Right lobe of liver (tissue), 6 donors: ENCODE data around the gene ALKBH8. TPM values are rescaled to one million over a fixed set of nuclear protein-coding genes. Genes with fewer than 3 reads are reported as not detected.
"Not testable (repeated sequence)": the region's sequence is repeated elsewhere in the genome, so short reads cannot be mapped to it uniquely, and the experiment has no call there.

ENCODE experiments used
- ATAC-seq, 4 donors: fragments of 200-7000 bp; cut with Tn5 transposase; one replicate each; pipeline ENCODE4 v1.9.1; 2020; ENCODE audit warnings: mild to moderate bottlenecking in 4 of 4, moderate library complexity in 4 of 4
- DNase-seq, 3 donors: peaks; one replicate each; pipeline ENCODE4 v3.0.0-alpha.2; 2020
- H3K27ac ChIP-seq, 3 donors: fragments of 200-600 bp; one replicate each; pipeline ENCODE4 v1.8.0; 2022
- H3K27me3 ChIP-seq, 2 donors: fragments of 200-600 bp; one replicate each; pipeline ENCODE4 v1.8.0; 2022
- H3K36me3 ChIP-seq, 4 donors: fragments of 200-600 bp; sonication (generic) in 1 of 4; one replicate each; pipeline versions ENCODE4 v1.5.1 to v1.8.0; 2017 to 2022; ENCODE audit warnings: control low read depth in 1 of 4
- H3K4me1 ChIP-seq, 4 donors: fragments of 200-600 bp; sonication (generic) in 1 of 4; one replicate each; pipeline versions ENCODE4 v1.5.1 to v1.8.0; 2017 to 2022; ENCODE audit warnings: control low read depth in 1 of 4
- H3K4me3 ChIP-seq, 3 donors: fragments of 200-600 bp; one replicate each; pipeline ENCODE4 v1.8.0; 2022
- H3K9me3 ChIP-seq, 4 donors: fragments of 200-600 bp; sonication (generic) in 1 of 4; one replicate each; pipeline versions ENCODE4 v1.5.1 to v1.8.0; 2017 to 2022; ENCODE audit warnings: control low read depth in 1 of 4
- CTCF ChIP-seq, 4 donors: fragments of 200-600 bp in 3 of 4; fragments of 450-650 bp in 1 of 4; IDR thresholded peaks; one replicate each; pipeline versions ENCODE4 v1.5.1 to v1.8.0; 2016 to 2022; ENCODE audit warnings: antibody characterized with exemption in 4 of 4, mild to moderate bottlenecking in 2 of 4
- POLR2A ChIP-seq: fragments of 450-650 bp; IDR thresholded peaks from one replicate; pipeline ENCODE4 v1.6.1; 2017; ENCODE audit warnings: antibody characterized with exemption, mild to moderate bottlenecking
- WGBS: methylation state at CpG from one replicate; pipeline ENCODE4 v1.1.6; 2018; ENCODE audit warnings: low coverage, low lambda C conversion rate; ENCODE audit not compliant: insufficient coverage; ENCODE audit errors: missing lambda C conversion rate; 5-methylcytosine and 5-hydroxymethylcytosine counted together
- intact Hi-C, 2 donors: fragments of 100-400 bp; cut with DNase I; formaldehyde crosslinking; loops; one replicate each; pipeline versions ENCODE4 v1.11.2 to v1.14.1; 2022
- total RNA-seq, 6 experiments: library from RNA; depleted of rRNA in 2 of 6; stranded (reverse); fragments of >200 nt in 2 of 6; fragmentation: NEBNext Ultra II Directional in 3 of 6; extraction: Animal tissue kit (Norgen Biotek cat#: 25700) in 3 of 6; gene quantifications; one replicate each; pipeline versions ENCODE4 v1.1.0 to v1.2.4, GENCODE V29; 2016 to 2023
- donor health status: DM: no; HTN: yes; CAD: no.
- donor health status: DM: no; HTN: no; CAD: no.
- donor health status: DM: no; HTN: no; CAD: no.
- donor health status: DM: no; HTN: yes; CAD: no.
- donor health status: DM: no; HTN: yes; CAD: no.

The ALKBH8 gene
- total RNA-seq, 6 experiments from 2014 or later = 2.5 to 4.3 (median 3.1) TPM

- WGBS = 67% methylated on average over 1 of the region's 3 CpGs
- Histone ChIP-seq H3K4me1 (no peaks in the 10 kb centered on the region), H3K9me3 (no peaks in the 10 kb centered on the region), H3K36me3 (no peaks in the 10 kb centered on the region), H3K27me3 (no peaks in the 10 kb centered on the region), H3K4me3 (no peak overlapping the region), H3K27ac (no peak overlapping the region)
- no peak for TF ChIP-seq POLR2A
- no peak for TF ChIP-seq CTCF (IDR thresholded peaks at IDR 0.05)
- intact Hi-C loops = no loop called here
- no peak for ATAC-seq
- DNase-seq = no peak
Measured at GRCh38 chr11:107473792-107474191, 91.7 kb downstream of the ALKBH8 start.

- no peaks in the 10 kb centered on the region for H3K27me3 ChIP-seq
- H3K4me3 ChIP-seq = no peak overlapping the region
- H3K9me3 ChIP-seq = no peaks in the 10 kb centered on the region
- 24% methylated on average over 1 of the region's 1 CpG for WGBS
- DNase-seq (no peak), ATAC-seq (no peak)
- no peak overlapping the region for H3K27ac ChIP-seq
- H3K36me3 ChIP-seq = no peaks in the 10 kb centered on the region
- intact Hi-C loops = no loop called here
- TF ChIP-seq POLR2A = no peak
- no peak for TF ChIP-seq CTCF (IDR thresholded peaks at IDR 0.05)
- no peaks in the 10 kb centered on the region for H3K4me1 ChIP-seq
Measured at GRCh38 chr11:107472966-107473365, 92.6 kb downstream of the ALKBH8 start.

- no peaks in the 10 kb centered on the region for H3K4me1 ChIP-seq
- intact Hi-C loops = no loop called here
- no peaks in the 10 kb centered on the region for H3K36me3 ChIP-seq
- 19% methylated on average over 2 of the region's 3 CpGs for WGBS
- no peak for TF ChIP-seq CTCF (IDR thresholded peaks at IDR 0.05)
- no peak for TF ChIP-seq POLR2A
- ATAC-seq (no peak), DNase-seq (no peak)
- no peaks in the 10 kb centered on the region for H3K27me3 ChIP-seq
- no peak overlapping the region for H3K27ac ChIP-seq
- no peak overlapping the region for H3K4me3 ChIP-seq
- no peaks in the 10 kb centered on the region for H3K9me3 ChIP-seq
Measured at GRCh38 chr11:107468596-107468995, 96.9 kb downstream of the ALKBH8 start.

DNA sequence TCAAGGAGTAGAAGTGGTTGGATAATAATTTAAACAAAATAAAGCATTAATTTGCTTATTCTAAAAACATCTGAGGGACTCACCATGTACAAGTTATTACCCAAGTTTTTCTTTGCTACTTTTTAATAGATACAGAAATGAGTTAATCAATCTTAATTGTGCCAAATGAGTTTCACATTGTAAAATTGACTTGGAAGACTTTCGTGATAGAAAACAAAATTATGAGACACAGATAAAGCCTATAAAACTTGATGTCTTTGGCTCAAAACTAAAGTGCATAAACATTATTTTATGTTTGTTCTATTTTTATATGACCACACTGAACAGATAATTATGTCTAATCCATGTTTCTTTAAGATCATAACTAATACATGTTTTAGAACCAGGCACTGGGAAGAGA, 97.8 kb downstream of the ALKBH8 start:
- Histone ChIP-seq H3K36me3 (no peaks in the 10 kb centered on the region), H3K4me1 (no peaks in the 10 kb centered on the region), H3K27me3 (no peaks in the 10 kb centered on the region), H3K4me3 (no peak overlapping the region), H3K9me3 (no peaks in the 10 kb centered on the region), H3K27ac (no peak overlapping the region)
- DNase-seq = no peak
- no peak for TF ChIP-seq POLR2A
- TF ChIP-seq CTCF (IDR thresholded peaks at IDR 0.05) = no peak
- intact Hi-C loops = no loop called here
- ATAC-seq = no peak
- WGBS = 41% methylated on average over 1 of the region's 1 CpG

DNA sequence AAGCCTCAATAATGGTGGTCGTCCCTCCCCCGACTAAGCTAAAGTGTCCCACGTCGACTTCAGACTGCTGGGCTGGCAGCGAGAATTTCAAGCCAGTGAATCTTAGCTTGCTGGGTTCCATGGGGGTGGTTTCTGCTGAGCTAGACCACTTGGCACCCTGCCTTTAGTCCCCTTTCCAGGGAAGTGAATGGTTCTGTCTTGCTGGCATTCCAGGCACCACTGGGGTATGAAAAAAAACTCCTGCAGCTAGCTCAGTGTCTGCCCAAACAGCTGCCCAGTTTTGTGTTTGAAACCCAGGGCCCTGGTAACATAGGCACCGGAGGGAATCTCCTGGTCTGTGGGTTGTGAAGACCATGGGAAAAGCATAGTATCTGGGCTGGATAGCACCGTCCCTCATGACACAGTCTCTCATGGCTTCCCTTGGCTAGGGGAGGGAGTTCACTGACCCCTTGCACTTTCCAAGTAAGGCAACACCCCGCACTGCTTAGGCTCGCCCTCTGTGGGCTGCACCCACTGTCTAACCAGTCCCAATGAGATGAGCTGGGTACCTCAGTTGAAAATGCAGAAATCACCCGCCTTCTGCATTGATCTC, 99.2 kb downstream of the ALKBH8 start:
- intact Hi-C loops, H3K4me3 ChIP-seq, ATAC-seq, H3K36me3 ChIP-seq, H3K9me3 ChIP-seq, H3K4me1 ChIP-seq, H3K27ac ChIP-seq, DNase-seq, H3K27me3 ChIP-seq: not testable (repeated sequence)
- 68% methylated on average over 3 of the region's 10 CpGs for WGBS
